HG03159 (cell line): ENCODE results near the gene TOM1L2.

Source experiments
- ATAC-seq: cut with Tn5 transposase; IDR thresholded peaks from one replicate; pipeline ENCODE4 v1.9.1; 2021; ENCODE audit warnings: mild to moderate bottlenecking, moderate library complexity; ENCODE audit not compliant: unreplicated experiment

Gene TOM1L2

DNA sequence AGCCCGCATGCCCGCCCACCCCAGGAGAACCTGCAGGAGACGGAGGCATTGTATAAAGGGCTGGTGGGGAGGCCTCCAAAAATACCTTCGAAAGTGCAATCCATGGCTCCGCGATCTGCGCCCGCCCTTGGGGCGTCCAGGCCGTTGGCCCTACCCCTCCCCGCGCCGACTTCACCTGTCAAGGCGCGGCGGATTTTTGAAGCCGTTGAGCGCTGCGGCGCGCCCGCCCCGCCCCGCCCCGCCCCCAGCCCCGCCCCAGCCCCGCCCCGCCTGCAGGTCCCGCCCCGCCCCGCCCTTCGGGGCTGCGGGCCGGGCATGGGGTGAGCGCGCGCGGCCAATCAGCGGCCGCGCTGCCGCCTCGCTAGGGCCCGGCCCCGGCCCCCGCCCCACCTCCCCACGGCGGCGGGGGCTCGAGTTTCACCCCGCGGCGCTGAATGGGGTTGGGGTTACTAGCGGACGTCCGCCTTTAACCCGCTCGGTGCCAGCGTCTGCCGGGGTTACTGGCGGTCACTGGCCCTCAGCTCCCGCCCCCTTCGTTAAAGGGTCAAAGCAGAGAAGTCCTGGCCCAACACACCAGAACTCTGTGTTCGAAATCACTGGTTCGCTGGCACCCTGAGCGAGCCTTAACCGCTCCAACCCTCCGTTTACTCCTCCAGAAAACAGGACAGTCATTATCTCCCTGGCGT lies 148.6 kb downstream of the TOM1L2 start:
- ATAC-seq = peak; percentile 73

DNA sequence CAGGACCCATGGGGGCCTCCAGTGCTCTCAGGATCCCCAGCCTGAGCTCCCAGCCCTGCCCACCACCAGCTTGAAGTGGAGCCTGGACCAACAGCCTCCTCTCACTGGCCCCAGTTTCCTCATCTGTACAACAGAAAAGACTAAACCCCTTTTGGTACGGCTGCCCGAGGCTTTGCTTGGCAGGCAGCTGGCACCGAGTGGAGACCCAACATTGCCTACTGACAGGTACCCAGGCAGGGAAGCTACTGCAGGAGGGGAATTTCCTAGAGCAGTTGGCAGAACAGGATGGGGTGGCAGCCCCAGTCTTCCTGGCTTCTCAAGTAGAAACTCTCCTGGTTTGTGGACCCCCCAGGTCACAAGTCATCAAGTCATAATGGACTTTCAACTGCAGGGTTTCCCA lies 149.6 kb downstream of the TOM1L2 start:
- ATAC-seq = no peak

DNA sequence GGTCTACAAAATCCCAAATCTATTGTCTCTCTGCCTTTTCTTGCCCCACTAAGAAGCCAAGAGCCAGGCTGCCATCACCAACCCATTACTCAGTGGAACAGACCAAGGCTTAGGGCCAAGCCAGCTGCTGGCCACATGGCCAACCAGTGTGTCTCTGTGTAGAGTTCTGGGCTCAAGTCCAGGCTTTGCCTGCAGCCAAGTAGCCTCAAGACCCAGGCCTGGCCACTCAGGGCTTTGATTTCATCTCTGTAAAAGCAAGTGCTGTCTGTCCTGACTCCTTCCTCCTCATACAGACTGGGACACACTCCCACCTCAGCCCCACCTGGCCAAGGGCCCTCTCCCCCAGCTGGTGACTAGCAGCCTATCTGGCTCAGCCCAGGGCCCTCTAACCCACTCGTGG lies 150.0 kb downstream of the TOM1L2 start:
- ATAC-seq = no peak

DNA sequence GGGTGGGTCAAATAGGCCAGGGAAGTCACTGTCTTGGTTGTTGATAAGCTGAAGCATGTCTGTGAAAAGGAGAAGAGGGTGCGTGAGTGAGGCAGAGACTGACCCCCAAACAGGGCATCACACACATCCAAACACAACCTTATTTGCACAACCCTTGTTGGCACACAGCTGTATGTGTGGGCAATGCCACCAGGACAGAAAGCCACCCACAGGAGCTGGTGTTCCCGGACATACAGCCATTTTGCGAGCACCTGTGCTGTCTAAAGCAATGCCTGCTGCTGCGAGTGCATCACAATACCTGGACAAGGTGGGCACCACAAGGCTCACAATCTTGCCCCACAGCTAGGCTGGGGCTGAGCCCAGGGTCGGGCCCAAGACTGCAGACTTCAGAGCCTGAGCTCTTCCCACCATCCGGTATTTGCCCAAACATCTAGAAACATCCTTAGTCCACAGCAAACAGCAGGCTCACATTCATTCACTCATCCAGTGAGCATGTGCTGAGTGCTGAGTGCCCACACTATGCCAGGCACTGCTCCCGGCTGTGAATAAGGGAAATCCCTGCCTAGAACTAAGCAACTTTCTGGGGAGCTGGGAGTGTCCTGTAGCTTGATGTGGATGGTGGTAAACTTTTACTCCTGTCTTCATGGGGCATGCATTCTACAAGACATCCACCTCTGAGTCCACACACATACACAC lies 151.6 kb downstream of the TOM1L2 start:
- ATAC-seq = no peak

DNA sequence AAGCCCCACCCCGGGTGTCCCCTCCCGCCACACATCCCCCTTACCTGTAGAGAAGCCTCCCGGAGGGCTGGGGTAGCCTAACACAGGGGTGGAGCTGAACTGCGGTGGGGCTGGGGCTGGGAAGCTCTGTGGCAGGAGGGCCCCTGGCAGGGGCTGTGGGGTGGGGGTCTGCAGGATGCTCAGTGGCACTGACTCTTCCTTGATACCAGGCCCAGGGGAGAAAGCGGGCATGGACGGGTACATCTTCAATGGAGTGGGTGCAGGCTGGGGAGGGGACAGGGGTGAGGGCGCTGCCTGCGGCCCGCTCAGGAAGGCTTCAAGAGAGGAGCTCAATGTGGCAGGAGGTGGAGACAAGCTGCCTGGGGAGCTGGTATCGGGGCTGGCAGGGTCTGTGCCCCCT lies 152.2 kb downstream of the TOM1L2 start:
- ATAC-seq = no peak

DNA sequence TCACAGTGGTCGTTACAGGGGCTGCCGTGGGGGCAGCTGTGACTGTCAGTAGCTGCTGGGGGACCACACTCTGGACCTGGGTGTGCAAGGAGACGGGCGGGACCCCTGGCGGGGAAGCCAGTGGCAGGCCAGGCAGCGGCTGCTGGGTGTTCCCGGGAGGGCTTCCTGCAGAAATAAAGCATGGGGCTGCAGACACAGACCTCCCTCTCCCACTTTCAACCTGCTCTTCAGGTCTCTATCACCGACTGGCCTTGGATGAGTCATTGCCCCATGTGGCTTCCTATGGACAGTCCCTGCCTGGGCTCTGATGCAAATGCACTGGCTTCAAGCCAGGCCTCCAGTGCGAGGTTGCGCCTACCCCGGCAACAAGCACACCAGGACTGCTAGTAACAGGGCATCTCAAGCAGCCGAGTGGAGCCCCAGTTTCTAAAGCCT lies 152.6 kb downstream of the TOM1L2 start:
- ATAC-seq = peak; percentile 30

DNA sequence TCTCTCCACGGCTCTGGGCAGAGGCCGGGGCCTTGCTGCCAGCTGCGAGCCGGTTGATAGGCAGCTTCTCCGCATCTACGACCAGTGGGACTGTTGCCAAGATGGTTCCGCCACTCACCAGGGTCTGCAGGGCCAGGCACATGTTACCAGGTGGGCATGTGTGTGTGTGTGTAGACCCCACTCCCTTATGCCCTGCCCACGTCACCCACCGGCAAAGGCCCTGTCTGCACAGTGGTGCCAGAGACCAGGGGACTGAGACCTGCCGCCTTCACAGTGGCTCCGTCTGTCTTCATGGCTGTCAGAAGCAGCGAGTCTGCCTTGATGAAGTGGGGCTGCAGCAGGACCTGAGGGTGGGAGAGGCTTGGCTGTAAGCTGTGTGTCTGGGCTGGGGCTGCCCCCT lies 153.1 kb downstream of the TOM1L2 start:
- ATAC-seq = no peak

DNA sequence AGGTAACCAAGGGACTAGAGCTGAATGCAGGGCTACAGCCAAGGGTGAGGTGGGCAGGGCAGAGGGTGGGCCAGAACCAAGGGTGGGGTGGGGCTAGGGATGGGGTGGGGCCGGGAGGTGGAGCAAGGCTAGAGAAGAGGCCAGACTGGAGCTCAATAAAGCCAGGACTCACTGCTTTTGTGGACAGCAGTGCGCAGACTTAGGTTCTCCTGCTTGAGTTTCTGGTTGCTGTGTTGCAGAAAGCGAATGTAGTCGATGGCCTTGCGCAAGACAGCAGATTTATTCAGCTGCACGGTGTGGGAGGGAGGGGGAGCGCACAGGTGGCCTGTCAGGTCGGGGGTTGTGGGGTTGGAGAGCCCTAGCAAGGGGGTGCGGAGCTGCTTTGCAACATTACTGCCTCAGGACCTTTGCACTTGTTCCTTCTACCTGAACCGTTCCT lies 154.1 kb downstream of the TOM1L2 start:
- ATAC-seq = no peak

DNA sequence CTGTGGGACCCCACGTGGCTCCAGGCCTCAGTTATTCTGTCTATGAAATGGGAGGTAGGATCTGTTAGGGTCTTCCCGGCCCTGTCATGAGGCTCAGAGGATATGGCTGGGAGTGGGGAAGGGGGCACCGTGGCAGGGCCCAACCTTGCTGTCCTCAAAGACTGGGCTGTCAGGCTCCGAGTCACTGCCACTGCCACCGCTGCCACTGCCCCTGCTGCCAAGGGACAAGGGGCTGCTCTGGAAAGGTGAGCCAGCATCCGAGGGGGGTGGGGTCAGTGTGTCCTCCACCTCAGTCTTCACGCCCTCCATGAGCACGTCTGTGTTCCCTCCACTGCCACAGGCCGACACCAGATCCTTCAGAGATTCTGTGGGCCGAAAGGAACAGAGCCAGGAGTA lies 154.7 kb downstream of the TOM1L2 start:
- no peak for ATAC-seq

DNA sequence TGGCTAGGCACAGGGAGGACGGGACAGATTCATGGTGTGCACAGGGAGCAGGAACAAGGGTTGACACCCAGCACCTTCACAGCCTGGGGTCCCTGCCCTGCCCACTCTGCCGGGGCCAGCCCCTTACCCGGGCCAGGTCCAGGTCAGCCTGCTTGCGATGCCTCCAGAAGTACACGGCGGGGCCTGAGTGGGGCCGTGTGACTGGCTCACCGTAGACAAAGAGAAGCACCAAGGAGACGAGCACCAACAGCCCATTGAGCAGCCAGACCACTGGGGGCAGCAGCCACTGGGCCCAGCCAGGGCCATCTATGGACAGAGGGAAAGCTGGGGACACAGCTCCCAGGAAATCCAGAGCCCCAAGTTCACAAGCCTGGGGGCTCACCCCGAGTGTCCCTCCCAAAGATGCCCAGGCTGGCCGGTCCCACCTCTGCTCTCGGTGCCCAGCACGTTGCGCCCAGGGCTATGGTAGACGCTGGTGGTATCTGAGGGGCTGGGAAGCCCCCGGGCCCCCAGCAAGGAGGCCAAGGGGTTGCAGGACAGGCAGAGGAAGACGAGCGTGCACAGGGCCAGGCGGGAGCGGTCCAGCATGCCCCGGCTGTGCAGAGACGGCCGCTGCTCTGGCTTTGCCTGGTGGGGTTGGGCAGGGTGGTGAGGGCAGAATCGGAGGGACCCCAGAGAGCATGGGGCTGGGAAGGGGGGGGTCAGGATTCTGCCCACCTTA lies 155.2 kb downstream of the TOM1L2 start:
- no peak for ATAC-seq

DNA sequence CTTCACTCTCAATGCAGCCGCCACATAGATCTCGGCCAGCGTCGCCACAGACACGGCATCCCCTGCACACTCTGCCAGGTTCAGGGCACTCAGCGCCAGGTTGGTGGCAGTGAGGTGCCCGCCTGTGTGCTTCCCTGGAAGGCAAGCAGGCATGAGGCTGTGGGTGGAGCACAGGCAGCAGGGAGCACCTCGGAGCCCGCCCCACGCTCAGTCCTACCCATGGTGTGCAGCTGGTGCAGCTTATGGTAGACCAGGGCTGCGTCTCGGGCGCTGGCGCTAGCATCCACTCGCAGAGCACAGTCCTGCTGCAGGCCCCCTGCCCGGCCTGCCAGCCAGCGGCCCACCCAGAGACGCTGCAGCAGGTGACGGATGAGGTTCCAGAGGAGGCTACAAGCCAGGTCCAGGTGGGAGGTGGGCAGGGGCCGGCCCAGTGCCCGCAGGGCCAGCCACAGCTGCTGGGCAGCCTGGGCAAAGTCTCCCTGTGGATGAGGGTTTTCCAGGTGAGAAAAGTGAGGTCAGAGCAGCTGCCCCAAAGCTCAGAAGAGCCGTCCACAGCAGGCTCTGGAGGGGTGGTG lies 155.9 kb downstream of the TOM1L2 start:
- no peak for ATAC-seq

DNA sequence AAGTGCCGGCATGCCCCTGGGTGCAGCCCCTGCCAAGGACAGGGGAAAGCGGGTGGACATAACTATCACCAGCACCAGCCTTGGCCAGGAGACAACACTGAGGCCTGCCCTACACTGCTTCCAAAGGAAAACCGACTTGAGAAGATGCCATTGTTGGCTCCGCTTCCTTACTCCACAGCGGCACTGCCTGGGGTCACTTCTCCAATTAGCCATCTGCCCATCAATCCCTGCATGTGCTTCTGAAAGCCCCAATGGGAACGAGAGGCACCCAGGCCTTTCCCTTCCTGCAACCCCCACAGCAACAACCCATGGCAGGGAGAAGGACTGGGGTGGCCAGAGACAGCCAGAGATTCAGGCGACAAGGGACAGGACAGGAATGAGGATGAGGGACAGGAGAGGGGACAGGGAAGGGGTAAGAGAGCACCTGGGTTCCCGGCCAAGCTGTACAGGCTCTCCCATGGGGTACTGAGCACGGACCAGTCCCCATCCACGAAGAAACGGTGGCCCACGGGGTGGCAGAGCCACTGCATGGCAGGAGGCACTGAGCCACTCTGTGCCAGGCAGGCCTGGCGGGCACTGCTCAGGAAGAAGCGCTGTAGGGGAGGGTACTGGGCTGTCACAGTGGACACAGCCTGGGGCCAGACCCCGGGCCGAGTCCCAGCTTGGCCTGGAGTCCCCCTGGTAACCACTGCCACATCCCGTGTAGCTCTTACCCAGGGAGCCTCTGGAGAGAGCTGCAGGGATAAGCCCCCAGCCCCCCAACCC lies 156.6 kb downstream of the TOM1L2 start:
- no peak for ATAC-seq

DNA sequence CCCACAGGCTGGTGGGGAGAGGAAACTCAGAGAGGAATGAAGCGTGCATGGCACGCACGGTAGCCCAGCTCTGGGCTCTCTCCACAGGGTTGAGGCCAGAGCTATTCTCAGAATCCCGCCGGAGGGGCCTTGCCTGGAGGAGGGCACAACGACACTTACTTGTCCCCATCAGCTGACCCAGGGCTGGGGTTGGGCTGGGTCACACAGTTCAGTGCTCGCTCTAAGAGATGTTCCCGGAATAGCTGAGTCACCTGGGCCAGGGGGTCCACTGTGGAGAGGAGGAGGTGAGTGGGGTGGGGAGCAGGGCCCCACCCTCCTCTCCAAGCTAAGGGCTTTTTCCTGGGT lies 157.2 kb downstream of the TOM1L2 start:
- no peak for ATAC-seq

DNA sequence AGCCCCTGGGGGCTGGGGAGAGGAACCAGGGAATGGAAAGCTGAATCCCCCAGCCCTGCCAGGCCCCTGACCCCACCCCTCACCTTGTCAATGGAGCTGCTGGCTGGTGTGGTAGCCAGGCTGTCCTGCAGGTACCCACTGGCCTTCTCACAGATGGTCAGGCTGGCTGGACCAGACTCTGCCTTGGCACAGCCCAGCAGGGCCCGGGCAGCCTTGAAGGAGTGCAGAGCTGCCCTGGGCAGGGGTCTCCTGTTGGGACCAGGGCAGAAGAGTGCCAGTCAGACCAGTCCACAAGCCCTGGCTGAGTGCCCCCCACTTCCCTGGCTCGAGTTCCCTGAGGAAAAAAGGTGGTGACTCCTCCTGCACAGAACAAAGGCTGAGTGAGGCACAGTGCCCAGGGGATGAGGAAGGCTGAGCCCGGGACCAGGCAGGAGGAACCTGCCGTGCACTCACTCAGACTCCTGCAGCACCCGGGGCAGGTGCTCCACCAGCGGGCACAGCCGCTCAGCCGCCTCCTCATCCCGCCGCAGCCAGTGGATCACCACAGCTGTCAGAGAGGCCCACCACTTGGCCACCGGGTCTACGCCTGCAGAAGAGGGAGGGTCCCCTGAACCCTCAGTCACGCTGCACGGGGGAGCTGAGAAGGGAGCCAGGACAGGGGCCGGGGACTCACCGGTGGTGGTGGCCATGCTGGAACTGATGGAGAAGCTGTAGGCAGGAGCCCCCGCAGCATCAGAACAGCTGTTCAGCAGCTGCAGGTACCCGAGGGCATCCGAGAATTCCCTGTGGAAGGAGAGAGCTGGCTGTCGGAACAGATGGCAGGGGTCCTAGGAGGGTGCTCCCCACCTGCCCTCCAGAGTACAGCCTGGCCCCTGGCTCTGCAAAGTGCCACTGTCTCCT lies 157.8 kb downstream of the TOM1L2 start:
- ATAC-seq = no peak

DNA sequence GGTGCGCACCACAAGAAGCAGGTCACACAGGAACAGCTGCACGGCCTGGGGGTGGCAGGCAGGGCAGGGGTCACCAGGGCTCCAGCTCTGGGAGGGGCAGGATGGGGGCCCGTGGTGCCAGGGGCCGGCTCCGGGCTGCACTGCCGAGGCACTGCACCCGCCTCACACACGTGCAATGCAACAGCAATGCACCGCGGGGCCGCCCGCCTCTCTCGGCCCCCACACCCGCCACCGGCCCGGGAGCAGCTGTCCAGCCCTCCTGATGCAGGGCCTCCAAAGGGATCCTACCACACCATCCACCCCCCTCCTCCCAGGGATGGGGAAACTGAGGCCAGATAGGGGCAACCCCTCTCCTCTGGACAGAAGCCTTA lies 158.5 kb downstream of the TOM1L2 start:
- no peak for ATAC-seq

DNA sequence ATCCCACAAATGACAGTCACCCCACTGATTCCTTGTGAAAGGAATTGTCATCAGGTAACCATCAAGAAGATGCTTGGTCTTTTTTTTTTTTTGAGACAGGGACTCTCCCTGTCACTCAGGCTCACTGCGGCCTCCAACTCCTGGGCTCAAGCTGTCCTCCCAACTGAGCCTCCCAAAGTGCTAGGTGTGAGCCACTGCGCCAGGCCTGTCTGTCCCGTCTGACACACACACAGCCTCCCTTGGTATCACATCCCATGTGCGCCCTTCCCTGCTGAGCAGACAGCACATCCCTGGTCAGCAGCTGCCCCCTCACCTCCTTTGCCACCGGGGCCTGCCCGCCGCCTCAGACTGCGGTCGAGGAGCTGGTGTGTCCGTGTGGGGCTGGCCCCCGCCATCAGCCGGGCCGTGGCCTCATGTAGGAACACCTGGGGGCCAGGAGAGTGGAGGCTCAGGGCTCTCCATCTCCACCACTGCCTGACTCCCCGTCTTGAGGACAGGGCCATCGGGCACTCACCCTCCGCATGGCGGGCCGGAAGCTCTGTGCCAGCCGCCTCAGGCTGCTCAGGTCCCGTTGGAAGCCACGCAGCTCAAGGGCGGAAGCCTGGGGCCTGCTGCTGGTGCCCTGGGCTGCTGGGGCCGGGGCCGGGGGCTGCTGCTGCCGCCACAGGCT lies 159.0 kb downstream of the TOM1L2 start:
- no peak for ATAC-seq

DNA sequence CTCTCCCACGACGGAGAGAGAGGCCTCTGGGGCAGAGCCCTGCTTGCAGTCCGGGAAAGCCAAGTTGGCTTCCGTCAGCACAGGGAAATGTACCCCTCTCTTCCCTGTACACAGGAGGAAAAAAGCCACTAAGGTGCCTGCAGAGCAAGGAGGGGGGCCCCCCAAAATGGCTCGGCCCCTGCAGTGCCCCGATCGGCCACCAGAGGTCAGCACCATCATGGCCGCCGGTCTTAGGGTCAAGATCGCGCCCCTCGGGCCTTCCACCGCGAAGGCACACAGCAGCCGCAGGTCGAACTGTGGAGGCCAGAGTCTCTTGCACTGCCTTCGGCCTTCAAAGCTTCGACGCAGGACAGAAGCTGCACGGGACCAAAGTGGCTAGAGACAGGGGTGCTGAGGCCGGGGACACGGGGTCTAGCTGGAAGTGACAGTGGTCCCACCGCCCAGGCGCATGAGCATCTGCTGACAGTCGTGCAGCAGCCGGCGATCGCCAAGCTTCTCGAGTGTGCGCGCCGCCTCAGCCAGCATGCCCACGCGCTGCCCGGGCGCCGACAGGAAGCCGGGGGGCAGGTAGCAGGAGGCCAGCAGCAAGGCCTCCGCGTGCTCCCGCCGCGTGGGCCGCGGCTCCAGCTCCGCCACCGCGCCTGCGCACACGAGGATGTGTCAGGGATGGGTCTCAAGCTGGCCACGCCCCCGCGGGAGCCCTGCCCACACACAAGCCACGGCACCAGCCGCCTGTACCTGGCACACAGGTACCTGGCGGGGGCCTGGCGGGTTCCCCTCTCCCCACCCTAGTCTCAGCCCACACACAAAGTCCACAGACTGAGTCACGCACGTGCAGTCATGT lies 159.8 kb downstream of the TOM1L2 start:
- ATAC-seq = no peak

DNA sequence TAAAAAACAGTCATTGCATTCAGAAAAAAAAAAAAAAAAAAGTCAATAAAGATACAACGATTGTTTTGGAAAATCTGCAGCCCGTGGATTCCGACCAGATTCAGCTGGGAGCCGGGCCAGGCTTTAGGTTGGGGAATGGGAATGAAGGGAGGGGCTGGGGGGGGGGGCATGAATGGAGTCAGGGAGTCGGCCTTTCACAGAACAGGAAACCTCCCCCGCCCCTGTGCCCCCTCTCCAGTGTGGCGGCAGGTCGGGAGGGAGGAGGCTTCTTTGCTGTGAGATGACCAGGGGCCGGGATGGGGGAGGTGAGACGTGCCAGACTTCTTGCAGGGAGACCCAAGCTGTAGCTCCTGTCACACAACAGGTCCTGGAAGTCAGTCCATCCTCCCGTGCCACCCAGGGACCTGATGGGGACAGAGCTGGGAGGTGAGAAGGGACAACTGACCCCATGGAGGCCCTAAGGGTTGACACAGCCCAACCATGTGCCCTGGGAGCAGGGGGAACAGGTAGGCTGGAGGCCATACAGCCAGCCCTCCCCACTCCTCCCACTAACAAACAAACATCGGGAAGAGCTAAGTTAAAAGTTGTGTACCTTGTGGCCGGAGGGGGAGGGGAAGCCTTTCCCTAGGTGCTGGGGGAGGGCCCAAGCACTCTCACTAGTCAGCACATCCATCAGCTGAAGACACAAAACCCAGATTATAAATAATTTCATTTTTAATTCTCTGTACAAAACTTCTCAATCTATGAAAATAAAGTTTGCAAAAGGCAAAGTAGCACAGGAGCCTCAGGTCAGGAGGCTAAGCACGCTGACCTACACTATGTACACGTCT lies 160.6 kb downstream of the TOM1L2 start:
- no peak for ATAC-seq
